WERI-Rb-1 (cell line): Measurements from ENCODE around the gene UNC93A.
"Not testable (repeated sequence)": the region's sequence is repeated elsewhere in the genome, so short reads cannot be mapped to it uniquely, and the experiment has no call there.

Experiments used
- DNase-seq: peaks from one replicate; pipeline ENCODE4 v3.0.0-alpha.2; 2020
- H3K27ac ChIP-seq: fragments of 250-450 bp; sonication (Bioruptor Pico); 2 replicates; pipeline ENCODE4 v1.5.1; 2020; ENCODE audit warnings: mild to moderate bottlenecking, moderate library complexity
- H3K27me3 ChIP-seq: fragments of 250-450 bp; sonication (Bioruptor Pico); 2 replicates; pipeline ENCODE4 v1.5.1; 2021; ENCODE audit warnings: mild to moderate bottlenecking, low read depth, moderate library complexity; ENCODE audit not compliant: insufficient read depth, severe bottlenecking
- H3K36me3 ChIP-seq: fragments of 250-450 bp; sonication (Bioruptor Pico); 2 replicates; pipeline ENCODE4 v1.5.1; 2020; ENCODE audit warnings: mild to moderate bottlenecking, moderate library complexity
- H3K4me3 ChIP-seq: 2 replicates; pipeline ENCODE4 v1.5.1; 2011; ENCODE audit warnings: low read depth, mild to moderate bottlenecking, control low read depth, low read length
- H3K9me3 ChIP-seq: fragments of 250-450 bp; sonication (Bioruptor Pico); 2 replicates; pipeline ENCODE4 v1.5.1; 2021; ENCODE audit warnings: mild to moderate bottlenecking, moderate library complexity; ENCODE audit not compliant: severe bottlenecking
- CTCF ChIP-seq: IDR thresholded peaks from 2 replicates; pipeline ENCODE4 v1.5.1; 2011; ENCODE audit warnings: low read depth, mild to moderate bottlenecking, control low read depth, inconsistent platforms, low read length

Gene UNC93A

GRCh38 chr6:167314180-167314821 lies 23.2 kb downstream of the UNC93A start:
- no peak for TF ChIP-seq CTCF
- Histone ChIP-seq H3K9me3 (no peaks in the 10 kb centered on the region), H3K36me3 (no peaks in the 10 kb centered on the region), H3K27ac (no peak overlapping the region), H3K4me3 (no peak overlapping the region), H3K27me3 (no peaks in the 10 kb centered on the region)
- no peak for DNase-seq

- no peak overlapping the region for H3K27ac ChIP-seq
- no peak overlapping the region for H3K4me3 ChIP-seq
- no peak for TF ChIP-seq CTCF
- H3K27me3 ChIP-seq = no peaks in the 10 kb centered on the region
- no peak for DNase-seq
- no peaks in the 10 kb centered on the region for H3K36me3 ChIP-seq
- H3K9me3 ChIP-seq = no peaks in the 10 kb centered on the region
These were observed 26.1 kb downstream of the UNC93A start for GRCh38 chr6:167317172-167317571.

- H3K36me3 ChIP-seq, DNase-seq, H3K27ac ChIP-seq, H3K9me3 ChIP-seq, H3K27me3 ChIP-seq, H3K4me3 ChIP-seq: not testable (repeated sequence)
These were observed 27.2 kb downstream of the UNC93A start for GRCh38 chr6:167318354-167318753.

- H3K36me3 ChIP-seq, H3K27me3 ChIP-seq, H3K4me3 ChIP-seq, H3K27ac ChIP-seq, DNase-seq, H3K9me3 ChIP-seq: not testable (repeated sequence)
These were observed 27.7 kb downstream of the UNC93A start for GRCh38 chr6:167318856-167319255.

- not testable (repeated sequence) for DNase-seq, H3K27ac ChIP-seq, H3K27me3 ChIP-seq
These were observed 29.0 kb downstream of the UNC93A start for GRCh38 chr6:167319856-167320753.

GRCh38 chr6:167320754-167321056 lies 29.6 kb downstream of the UNC93A start:
- H3K9me3 ChIP-seq, H3K4me3 ChIP-seq, H3K36me3 ChIP-seq, H3K27ac ChIP-seq, H3K27me3 ChIP-seq, DNase-seq: not testable (repeated sequence)

More at GRCh38 chr6:167319856-167320753, 29.0 kb downstream of the UNC93A start:
- not testable (repeated sequence) for H3K9me3 ChIP-seq, H3K36me3 ChIP-seq, H3K4me3 ChIP-seq

- not testable (repeated sequence) for H3K27ac ChIP-seq, DNase-seq, H3K27me3 ChIP-seq, H3K36me3 ChIP-seq, H3K9me3 ChIP-seq, H3K4me3 ChIP-seq
These were observed 30.1 kb downstream of the UNC93A start for GRCh38 chr6:167321185-167321584.

GRCh38 chr6:167323111-167323510 lies 32.0 kb downstream of the UNC93A start:
- Histone ChIP-seq H3K9me3 (no peaks in the 10 kb centered on the region), H3K27me3 (no peaks in the 10 kb centered on the region)

More at GRCh38 chr6:167323111-167323510, 32.0 kb downstream of the UNC93A start:
- H3K4me3 ChIP-seq = no peak overlapping the region
- no peak for DNase-seq
- no peak for TF ChIP-seq CTCF
- no peak overlapping the region for H3K27ac ChIP-seq
- no peaks in the 10 kb centered on the region for H3K36me3 ChIP-seq
